ENCODE data around the gene TGM5.
A peak's percentile ranks its signal among the peaks of the same experiment; 100 is the strongest.

TGM5 gene

GRCh38 chr15:43212951-43213350 lies 53.8 kb downstream of the TGM5 start:
- TF ChIP-seq CTCF (conservative IDR thresholded peaks at IDR 0.05; ENCODE audit: low read depth, low read length), result no peak
- H3K4me3 ChIP-seq (ENCODE audit: low read depth, low read length), result no peak overlapping the region
- DNase-seq (ENCODE audit: low read depth), result no peak

DNA sequence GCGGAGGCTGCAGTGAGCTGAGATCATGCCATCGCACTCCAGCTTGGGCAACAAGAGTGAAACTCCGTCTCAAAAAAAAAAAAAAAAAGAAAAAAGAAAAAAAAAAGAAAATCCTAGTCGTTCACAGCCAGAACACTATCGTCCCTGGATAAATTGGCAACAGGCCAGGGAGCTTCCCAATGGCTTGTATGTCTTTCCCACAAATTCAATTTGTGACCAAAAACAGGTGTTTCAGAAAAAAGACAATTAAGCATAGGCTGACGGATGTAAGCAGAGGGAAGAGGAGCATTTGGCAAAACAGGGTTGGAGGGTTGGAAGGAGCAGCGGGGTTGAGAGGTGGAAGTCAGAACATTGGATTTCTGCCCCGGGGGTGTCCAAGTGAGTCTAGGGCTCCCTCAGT lies 54.4 kb downstream of the TGM5 start:
- no peak for DNase-seq (ENCODE audit: low read depth)
- TF ChIP-seq CTCF (conservative IDR thresholded peaks at IDR 0.05; ENCODE audit: low read depth, low read length), result no peak
- no peak overlapping the region for H3K4me3 ChIP-seq (ENCODE audit: low read depth, low read length)

DNA sequence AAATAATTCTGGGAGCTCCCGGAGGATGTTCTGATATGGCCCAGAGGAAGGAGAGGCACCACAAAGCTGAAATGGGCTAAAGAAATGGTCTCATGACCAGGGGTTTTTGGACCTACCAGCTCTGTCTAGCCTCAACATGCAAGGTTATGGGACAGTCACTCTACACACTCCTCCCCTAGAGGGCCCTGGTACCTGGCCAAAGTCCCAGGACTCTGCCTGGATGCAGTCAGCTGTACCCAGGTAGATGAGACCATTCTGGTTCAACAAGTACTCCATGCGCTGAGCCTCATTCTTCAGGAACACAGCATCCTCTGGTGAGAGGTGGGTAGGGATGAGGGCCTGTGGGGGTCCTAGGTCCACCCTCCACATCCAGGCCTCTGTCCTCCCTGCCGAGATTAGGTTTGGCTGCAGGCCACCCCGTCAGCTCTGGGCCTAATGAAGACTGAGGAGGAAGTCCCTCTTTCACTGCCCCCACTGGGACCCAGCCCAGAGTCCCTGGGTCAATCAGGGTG lies 55.4 kb downstream of the TGM5 start:
- DNase-seq (ENCODE audit: low read depth), result no peak
- no peak for TF ChIP-seq CTCF (conservative IDR thresholded peaks at IDR 0.05; ENCODE audit: low read depth, low read length)
- no peak overlapping the region for H3K4me3 ChIP-seq (ENCODE audit: low read depth, low read length)

DNA sequence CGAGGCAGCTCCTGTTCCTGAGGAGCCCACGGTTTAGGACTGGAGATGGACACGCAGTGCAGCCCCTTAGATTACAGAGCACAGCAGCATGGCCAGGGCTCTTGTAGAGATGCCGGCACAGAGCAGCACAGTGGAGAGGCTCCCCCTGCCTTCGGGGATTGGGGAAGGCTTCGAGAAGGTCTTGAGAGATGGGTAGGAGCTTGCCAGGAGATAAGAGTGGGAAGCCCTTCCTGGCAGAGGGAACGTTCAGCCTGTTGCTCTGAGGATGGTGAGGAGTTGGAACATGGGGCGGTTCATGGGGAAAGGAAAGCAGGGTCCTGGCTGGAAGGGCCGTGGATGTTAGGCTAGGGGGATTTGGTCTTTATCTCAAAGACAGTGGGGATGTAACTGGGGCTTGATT lies 55.9 kb downstream of the TGM5 start:
- no peak for TF ChIP-seq CTCF (conservative IDR thresholded peaks at IDR 0.05; ENCODE audit: low read depth, low read length)

DNA sequence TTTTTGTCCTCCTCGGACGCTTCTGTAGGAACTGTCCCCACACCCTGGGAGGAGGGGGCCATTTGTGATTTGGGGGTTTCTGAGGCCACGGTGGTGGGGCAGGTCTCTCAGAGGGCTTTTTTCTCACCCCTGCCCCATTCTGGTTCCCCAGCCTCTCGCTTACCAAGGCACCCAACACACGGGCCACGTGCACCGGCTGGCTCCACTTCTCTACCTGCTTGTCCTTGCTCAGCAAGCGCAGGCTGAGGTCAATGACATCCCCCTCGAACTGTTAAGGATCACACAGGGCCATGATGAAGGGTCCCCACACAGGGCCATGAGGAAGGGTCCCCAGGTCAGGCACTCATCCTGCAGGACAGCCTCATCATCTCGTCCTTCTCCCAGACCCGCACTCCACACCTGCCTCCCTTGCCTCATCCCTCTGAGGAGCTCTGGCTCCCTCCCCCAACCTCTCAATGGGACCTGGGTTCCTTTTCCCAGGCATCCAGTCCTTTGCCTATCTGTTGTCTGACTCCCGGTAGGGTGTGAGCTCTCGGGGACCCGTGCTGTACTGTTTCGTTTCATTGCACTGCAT lies 56.5 kb downstream of the TGM5 start:
- H3K4me3 ChIP-seq (ENCODE audit: low read depth, low read length), result no peak overlapping the region
- TF ChIP-seq CTCF (conservative IDR thresholded peaks at IDR 0.05; ENCODE audit: low read depth, low read length), result no peak
- DNase-seq (ENCODE audit: low read depth), result no peak

More for the DNA sequence above, 55.9 kb downstream of the TGM5 start:
- DNase-seq (ENCODE audit: low read depth), result no peak
- no peak overlapping the region for H3K4me3 ChIP-seq (ENCODE audit: low read depth, low read length)

DNA sequence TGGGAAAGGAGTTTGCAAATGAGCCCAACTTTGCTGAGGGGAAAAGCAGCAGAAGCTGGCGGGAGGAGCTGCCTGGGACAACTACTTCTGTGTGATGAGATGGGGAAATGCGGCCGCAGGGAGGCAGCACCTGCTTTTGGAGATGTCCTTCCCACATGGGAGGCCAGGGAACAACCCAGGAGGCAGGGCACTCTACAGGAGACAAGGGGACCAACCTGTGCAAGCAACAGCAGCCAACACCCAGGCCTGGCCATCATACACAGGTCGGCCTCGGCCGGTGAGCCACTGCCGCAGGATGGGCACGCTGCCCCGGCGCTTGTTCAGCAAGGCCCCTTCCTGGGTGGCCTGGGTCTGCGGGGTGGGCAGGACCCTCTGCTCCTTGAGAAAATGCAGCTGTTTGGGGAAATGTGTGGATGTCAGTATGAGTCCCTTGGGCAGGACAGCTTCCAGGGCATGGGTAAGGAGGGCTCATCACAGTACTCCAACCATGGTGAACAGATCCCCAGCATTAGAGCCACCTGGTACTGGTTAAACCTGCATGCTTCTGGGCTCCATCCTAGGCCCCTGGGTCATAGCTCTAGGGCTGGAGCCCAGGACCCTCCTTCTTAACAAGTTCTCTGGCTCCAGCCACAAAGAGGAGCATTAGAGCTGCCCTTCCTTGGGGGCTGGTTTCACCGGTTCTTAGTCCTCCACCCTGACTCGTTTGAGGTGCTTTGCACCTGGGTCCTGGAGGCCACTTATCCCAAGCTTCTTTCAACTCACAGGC lies 57.5 kb downstream of the TGM5 start:
- peak; percentile 46 for TF ChIP-seq CTCF (conservative IDR thresholded peaks at IDR 0.05; ENCODE audit: low read depth, low read length)
- peak; percentile 36 for DNase-seq (ENCODE audit: low read depth)
- H3K4me3 ChIP-seq (ENCODE audit: low read depth, low read length), result no peak overlapping the region
